ENCODE measurements around the gene LTF.

DNA sequence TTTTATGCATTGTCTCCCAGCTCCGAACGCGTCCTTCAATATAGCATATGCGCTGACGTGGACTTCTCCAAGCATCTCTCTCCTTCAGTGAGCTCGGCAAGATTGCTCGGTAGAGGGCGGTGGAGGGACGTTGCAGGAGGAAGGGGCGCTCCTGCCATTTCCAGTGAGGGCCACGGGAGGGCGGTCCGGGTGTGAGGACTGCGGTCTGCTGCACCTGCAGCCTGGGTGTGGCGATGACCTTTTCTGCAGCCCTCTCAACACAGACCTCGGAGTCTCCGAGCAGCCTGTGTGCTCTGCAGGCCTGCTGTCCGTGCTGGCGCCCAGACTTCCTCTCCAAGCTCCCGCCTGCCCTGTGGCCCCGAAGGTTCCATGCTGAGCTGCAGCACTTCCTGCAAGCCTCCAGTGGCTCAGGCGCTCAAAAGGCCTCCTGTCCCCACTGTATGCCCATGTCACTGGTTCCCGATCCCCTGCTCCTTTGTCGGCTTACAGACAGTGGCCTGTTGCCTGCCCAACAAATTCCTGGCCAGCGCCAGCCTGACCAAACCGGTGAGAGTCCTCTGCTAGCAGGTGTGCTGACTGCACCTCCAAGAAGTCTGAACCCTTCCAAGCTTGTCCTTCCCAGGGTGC lies 24.1 kb upstream of the LTF start:
- TF ChIP-seq POLR2AphosphoS5 (IDR thresholded peaks at IDR 0.05; ENCODE audit: borderline replicate concordance, low read depth, low read length) = no peak
- TF ChIP-seq EZH2 (IDR thresholded peaks at IDR 0.05) = no peak
- TF ChIP-seq FOXP2 (optimal IDR thresholded peaks at IDR 0.05; ENCODE audit: control extremely low read depth, extremely low read length, insufficient read depth) = no peak

Measured in SK-N-MC (cell line).